ENCODE data around the gene PPP2R5C.
A peak's percentile ranks its signal among the peaks of the same experiment; 100 is the strongest.

The PPP2R5C gene

GRCh38 chr14:101755591-101756324 is 5.8 kb upstream of the PPP2R5C start:
- no peak for DNase-seq

- no peak for DNase-seq
These were observed 4.3 kb upstream of the PPP2R5C start for GRCh38 chr14:101757064-101757838.

GRCh38 chr14:101757839-101758211 is 3.7 kb upstream of the PPP2R5C start:
- DNase-seq, result no peak

GRCh38 chr14:101758913-101759593 is 2.5 kb upstream of the PPP2R5C start:
- no peak for DNase-seq

DNA sequence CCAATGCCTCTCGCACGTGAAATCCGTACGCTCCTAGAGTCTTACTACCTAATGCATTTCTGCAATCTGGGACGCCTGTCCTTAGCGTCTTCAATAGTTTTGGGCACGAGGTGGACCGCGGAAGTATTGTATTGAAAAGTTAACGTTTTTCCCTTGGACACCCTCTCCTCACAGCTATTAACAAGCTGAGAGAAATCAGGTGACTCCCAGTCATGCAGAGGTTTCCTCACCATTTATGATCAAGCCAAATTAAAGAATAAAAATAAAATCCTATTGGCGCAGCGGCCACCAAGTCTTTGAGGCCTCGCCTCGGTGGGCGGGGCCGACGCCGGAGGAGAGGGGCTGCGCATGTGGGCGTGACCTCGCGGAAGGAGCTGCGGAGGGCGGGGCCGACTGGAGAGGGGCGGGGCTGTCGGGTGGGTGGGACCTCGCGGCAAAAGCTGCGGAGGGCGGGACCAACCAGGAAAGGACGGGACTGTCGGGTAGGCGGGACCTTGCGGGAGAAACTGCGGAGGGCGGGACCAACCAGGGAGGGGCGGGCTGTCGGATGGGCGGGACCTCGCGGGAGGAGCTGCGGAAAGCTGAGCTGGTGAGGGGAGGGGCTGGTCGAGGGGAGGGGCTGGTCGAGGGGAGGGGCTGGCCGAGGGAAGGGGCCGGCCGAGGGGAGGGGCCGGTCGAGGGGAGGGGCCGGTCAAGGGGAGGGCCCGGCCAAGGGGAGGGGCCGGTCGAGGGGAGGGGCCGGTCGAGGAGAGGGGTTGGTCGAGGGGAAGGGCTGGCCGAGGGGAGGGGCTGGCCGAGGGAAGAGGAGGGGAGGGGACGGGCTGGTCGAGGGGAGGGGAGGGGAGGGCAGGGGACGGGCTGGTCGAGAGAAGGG is 1.1 kb upstream of the PPP2R5C start:
- DNase-seq, result peak; percentile 97

DNA sequence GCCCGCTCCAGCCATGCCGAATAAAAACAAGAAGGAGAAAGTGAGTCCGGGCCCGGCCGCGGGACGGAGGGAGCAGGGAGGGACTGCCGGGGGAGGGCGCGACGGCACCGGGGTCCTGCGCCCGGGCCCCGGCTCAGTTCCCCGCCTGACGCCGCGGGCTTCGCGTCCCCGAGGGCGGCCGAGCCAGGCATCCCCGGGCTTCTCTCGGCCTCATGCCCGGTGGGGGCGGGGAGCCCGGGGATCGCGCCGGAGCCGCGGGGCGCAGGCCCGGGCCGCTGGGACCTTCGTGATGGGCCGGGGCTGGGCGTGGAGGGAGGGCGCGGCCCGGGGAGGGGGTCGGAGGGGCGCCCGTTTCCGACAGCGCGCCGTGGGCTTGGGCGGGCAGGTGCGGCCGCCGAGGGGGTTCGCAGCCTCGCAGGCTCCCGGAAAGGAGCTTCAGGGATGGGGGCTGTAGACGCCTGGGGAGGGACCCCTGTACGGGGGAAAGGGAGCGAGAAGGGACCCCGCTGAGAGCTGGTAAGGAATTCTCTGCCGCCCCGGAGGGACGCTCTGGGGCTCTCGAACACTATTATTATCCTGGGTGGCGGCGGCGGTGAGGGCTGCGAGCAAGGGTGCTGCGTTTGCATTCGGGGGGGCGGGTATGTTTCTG is 496 bp downstream of the PPP2R5C start:
- peak; percentile 55 for DNase-seq

DNA sequence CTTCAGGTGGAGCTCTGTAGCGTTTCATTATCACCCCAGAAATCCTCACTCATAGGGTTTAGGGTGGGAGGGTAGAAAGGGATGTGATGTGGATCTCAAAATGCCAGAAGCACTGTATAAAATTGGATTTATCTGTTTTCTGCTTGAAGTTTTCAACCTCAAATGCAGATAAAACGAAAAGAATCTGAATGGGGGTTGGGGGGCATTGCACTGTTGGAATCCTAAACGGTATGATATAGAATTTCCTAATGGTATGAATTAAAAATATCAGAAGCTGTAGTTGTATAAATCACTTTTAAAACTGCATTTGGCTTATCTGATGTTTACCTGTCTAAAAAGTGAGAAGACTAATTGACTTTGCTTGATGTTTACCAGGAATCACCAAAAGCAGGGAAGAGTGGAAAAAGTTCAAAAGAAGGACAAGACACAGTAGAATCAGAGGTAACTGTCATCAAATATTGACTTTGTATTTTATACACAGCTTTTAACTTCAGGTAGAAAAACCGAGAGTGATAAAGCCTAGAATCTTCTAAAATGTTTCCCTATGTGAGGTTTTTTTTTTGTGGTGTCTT is 1.1 kb downstream of the PPP2R5C start:
- no peak for DNase-seq

- no peak for DNase-seq
These were observed 2.6 kb downstream of the PPP2R5C start for GRCh38 chr14:101763941-101764709.

DNA sequence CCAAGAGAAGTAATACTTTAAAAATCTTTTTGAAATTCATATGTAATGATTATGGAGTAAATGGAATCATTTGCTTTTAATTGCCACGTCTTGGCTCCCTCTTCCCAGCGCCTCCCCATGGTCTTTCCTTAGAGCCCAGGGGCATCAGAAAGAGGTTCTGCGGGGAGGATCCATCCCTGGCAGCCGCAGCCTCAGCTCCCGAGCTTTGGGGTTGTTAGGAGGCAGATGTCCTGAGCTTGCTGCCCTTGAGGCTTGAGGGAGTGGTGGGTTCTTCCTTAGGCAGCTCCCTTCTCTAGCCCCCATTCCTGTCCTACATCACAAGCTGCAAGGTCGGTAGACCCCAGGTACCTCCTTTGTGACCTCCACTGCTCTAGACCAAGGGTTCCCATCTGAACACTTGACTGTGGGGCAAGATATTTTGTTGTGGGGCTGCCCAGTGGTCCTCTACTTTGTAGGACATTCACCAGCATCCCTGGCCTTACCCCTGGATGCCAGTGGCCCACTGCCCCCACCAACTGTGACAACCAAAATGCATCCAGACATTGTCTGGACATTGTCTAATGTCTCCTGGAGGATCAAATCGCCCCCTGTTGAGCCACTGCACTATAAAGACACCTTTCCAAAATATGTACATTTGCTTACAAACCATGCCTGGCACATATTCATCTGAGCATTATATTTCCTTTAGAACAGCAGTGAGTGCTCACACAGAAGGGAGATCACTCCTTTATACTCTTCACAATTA is 6.3 kb downstream of the PPP2R5C start:
- no peak for DNase-seq

GRCh38 chr14:101770183-101770582 is 8.7 kb downstream of the PPP2R5C start:
- no peak for DNase-seq

- no peak for DNase-seq
These were observed 11.3 kb downstream of the PPP2R5C start for GRCh38 chr14:101772770-101773169.

DNA sequence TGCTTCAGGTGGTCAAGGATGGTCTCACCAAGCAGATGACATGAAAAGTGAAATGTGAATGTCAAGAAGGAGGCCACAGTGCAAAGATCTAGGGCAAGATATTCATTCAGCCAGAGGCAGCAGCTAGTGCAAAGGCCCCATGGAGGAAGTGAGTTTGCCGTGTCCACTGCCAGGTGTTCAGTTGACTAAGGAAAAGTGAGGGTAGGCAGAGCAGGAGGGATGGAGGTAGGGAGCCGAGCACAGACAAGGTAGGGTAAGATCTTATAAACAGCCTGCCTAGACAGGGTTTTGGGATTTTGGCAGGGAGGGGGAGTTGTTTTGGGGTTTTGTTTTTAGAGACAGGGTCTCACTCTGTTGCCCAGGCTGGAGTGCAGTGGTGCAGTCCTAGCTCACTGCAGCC is 11.9 kb downstream of the PPP2R5C start:
- DNase-seq, result no peak

- no peak for DNase-seq
These were observed 12.7 kb downstream of the PPP2R5C start for GRCh38 chr14:101774006-101774795.

GRCh38 chr14:101774814-101775213 is 13.3 kb downstream of the PPP2R5C start:
- DNase-seq, result no peak

DNA sequence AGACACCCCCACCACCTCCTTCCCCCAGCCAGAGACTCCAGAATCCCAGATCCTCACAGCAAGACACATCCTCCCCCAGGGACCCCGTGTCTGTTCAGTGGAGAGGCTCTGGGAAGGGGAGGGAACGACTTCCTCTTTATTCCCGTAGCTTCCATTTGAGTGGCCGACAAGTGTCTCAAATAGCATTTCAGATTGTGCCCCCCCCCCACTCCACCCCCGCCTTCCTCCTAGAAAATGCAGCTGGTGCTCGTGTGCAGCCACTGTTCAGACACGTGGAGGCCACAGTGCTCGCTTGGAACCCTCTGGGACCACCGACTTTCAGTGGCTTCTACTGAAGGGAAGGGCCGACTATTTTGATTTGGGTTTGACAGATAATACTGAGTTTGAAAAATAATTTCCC is 14.3 kb downstream of the PPP2R5C start:
- no peak for DNase-seq

DNA sequence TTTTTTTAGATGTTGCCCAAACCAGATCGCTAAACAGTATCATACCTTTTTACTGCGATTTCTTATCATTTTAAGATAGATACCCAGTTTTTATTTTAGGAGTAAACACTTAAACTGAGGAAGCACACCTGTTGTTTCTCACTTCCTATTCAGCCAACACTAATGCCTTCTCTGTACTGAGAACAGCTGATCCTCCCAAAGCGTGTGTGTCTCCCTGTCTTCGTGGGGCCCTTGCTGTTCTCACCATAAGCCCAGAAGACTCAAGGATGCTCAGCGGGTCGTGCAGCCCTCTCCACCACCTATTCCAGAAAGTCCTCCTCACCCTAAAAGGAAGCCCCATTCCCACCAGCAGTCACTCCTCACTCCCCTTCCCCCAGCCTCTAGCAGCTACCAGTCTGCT is 14.8 kb downstream of the PPP2R5C start:
- DNase-seq, result no peak

- no peak for DNase-seq
These were observed 18.9 kb downstream of the PPP2R5C start for GRCh38 chr14:101780390-101780789.

GRCh38 chr14:101780887-101781239 is 19.4 kb downstream of the PPP2R5C start:
- no peak for DNase-seq

GRCh38 chr14:101781240-101782061 is 19.9 kb downstream of the PPP2R5C start:
- peak; percentile 21 for DNase-seq
